DMS53 (cell line): ENCODE measurements around the gene CAPN6.

Experiments used
- DNase-seq: peaks from one replicate; lab custom pipeline; 2025; lab: John Stamatoyannopoulos, UW

The CAPN6 gene

GRCh38 chrX:111199505-111199904 lies 70.8 kb downstream of the CAPN6 start:
- no peak for DNase-seq
